AG10803 (cell line): ENCODE measurements around the gene HOXC11.

Experiments
- DNase-seq: peaks from one replicate; pipeline ENCODE4 v3.0.0; 2010; ENCODE audit warnings: low read depth
- H3K4me3 ChIP-seq: 2 replicates; pipeline ENCODE4 v1.5.1; 2011; ENCODE audit warnings: mild to moderate bottlenecking, low read length, control low read depth
- CTCF ChIP-seq: conservative IDR thresholded peaks from 2 replicates; pipeline ENCODE4 v1.5.1; 2011; ENCODE audit warnings: mild to moderate bottlenecking, low read length, control low read depth, inconsistent platforms

Gene HOXC11

GRCh38 chr12:53995002-53995377 is 22.1 kb downstream of the HOXC11 start:
- peak overlapping the region; percentile 98 for H3K4me3 ChIP-seq
- DNase-seq: no peak
- TF ChIP-seq CTCF: no peak

- peak; percentile 77 for DNase-seq
- H3K4me3 ChIP-seq: peak overlapping the region; percentile 98
- no peak for TF ChIP-seq CTCF
Observed at GRCh38 chr12:53995378-53996239, 22.7 kb downstream of the HOXC11 start.

- H3K4me3 ChIP-seq: peak overlapping the region; percentile 98
- DNase-seq: no peak
Observed at GRCh38 chr12:53996240-53997203, 23.6 kb downstream of the HOXC11 start.

GRCh38 chr12:53997204-53998109 is 24.5 kb downstream of the HOXC11 start:
- H3K4me3 ChIP-seq: peak overlapping the region; percentile 98
- peak; percentile 17 for DNase-seq
- TF ChIP-seq CTCF: no peak

More at GRCh38 chr12:53996240-53997203, 23.6 kb downstream of the HOXC11 start:
- 0 out of 2 replicates have a peak, but pooled peaks have one; percentile 16 for TF ChIP-seq CTCF

- H3K4me3 ChIP-seq: peak overlapping the region; percentile 98
- peak; percentile 15 for DNase-seq
- no peak for TF ChIP-seq CTCF
Observed at GRCh38 chr12:53998110-53998899, 25.4 kb downstream of the HOXC11 start.

GRCh38 chr12:53998900-53999236 is 25.9 kb downstream of the HOXC11 start:
- H3K4me3 ChIP-seq: peak overlapping the region; percentile 98
- peak; percentile 31 for TF ChIP-seq CTCF
- DNase-seq: no peak
